HG03108 (cell line): ENCODE measurements around the gene THUMPD1.
"Not testable (repeated sequence)": the region's sequence is repeated elsewhere in the genome, so short reads cannot be mapped to it uniquely, and the experiment has no call there.

Experiments used
- ATAC-seq: cut with Tn5 transposase; IDR thresholded peaks from one replicate; pipeline ENCODE4 v1.9.1; 2021; ENCODE audit warnings: moderate library complexity; ENCODE audit not compliant: unreplicated experiment

Gene THUMPD1

GRCh38 chr16:20750558-20750957 lies 8.9 kb upstream of the THUMPD1 start:
- no peak for ATAC-seq

- no peak for ATAC-seq
These were observed 7.9 kb upstream of the THUMPD1 start for GRCh38 chr16:20749474-20749873.

GRCh38 chr16:20747030-20747816 lies 5.6 kb upstream of the THUMPD1 start:
- ATAC-seq = peak; percentile 52

GRCh38 chr16:20746461-20746860 lies 4.8 kb upstream of the THUMPD1 start:
- no peak for ATAC-seq

- no peak for ATAC-seq
These were observed 3.4 kb upstream of the THUMPD1 start for GRCh38 chr16:20744922-20745440.

GRCh38 chr16:20743591-20743990 lies 2.0 kb upstream of the THUMPD1 start:
- no peak for ATAC-seq

- ATAC-seq = peak; percentile 77
These were observed 607 bp downstream of the THUMPD1 start for GRCh38 chr16:20740901-20741521.

GRCh38 chr16:20740007-20740883 lies 1.4 kb downstream of the THUMPD1 start:
- no peak for ATAC-seq

GRCh38 chr16:20735490-20735889 lies 6.1 kb downstream of the THUMPD1 start:
- ATAC-seq = no peak

GRCh38 chr16:20734782-20735181 lies 6.8 kb downstream of the THUMPD1 start:
- ATAC-seq = no peak

GRCh38 chr16:20734056-20734455 lies 7.6 kb downstream of the THUMPD1 start:
- ATAC-seq = no peak

GRCh38 chr16:20729141-20729540 lies 12.5 kb downstream of the THUMPD1 start:
- ATAC-seq = no peak

- ATAC-seq = no peak
These were observed 14.4 kb downstream of the THUMPD1 start for GRCh38 chr16:20727181-20727580.

- ATAC-seq = no peak
These were observed 15.0 kb downstream of the THUMPD1 start for GRCh38 chr16:20726661-20727060.

GRCh38 chr16:20720251-20720650 lies 21.4 kb downstream of the THUMPD1 start:
- no peak for ATAC-seq

- not testable (repeated sequence) for ATAC-seq
These were observed 23.9 kb downstream of the THUMPD1 start for GRCh38 chr16:20717718-20718117.

- no peak for ATAC-seq
These were observed 30.2 kb downstream of the THUMPD1 start for GRCh38 chr16:20711277-20711911.

GRCh38 chr16:20708129-20708528 lies 33.5 kb downstream of the THUMPD1 start:
- ATAC-seq = not testable (repeated sequence)

GRCh38 chr16:20707461-20707860 lies 34.2 kb downstream of the THUMPD1 start:
- ATAC-seq = no peak

- not testable (repeated sequence) for ATAC-seq
These were observed 35.6 kb downstream of the THUMPD1 start for GRCh38 chr16:20705972-20706371.

- no peak for ATAC-seq
These were observed 37.3 kb downstream of the THUMPD1 start for GRCh38 chr16:20704281-20704680.
